Measurements from ENCODE around the gene RAB29. TPM values are rescaled to one million over a fixed set of nuclear protein-coding genes. Genes with fewer than 3 reads are reported as not detected.

Gene RAB29
- total RNA-seq, 1 donor: 21.1 TPM

GRCh38 chr1:205804605-205805004, 29.3 kb upstream of the RAB29 start:
- H3K27me3 ChIP-seq (ENCODE audit: insufficient read depth, low read length): no peaks in the 10 kb centered on the region
- no peak overlapping the region for H3K4me3 ChIP-seq (ENCODE audit: low read length)
- H3K4me1 ChIP-seq (ENCODE audit: insufficient read depth, low read length): peaks cover 29% of the 10 kb centered on the region
- no peaks in the 10 kb centered on the region for H3K9me3 ChIP-seq (ENCODE audit: low read depth, low read length)

- Histone ChIP-seq H3K27me3 (ENCODE audit: insufficient read depth, low read length) (no peaks in the 10 kb centered on the region), H3K9me3 (ENCODE audit: low read depth, low read length) (no peaks in the 10 kb centered on the region), H3K4me3 (ENCODE audit: low read length) (no peak overlapping the region), H3K4me1 (ENCODE audit: insufficient read depth, low read length) (peaks cover 24% of the 10 kb centered on the region)
Observed at GRCh38 chr1:205803986-205804385, 28.7 kb upstream of the RAB29 start.

GRCh38 chr1:205802060-205802459, 26.8 kb upstream of the RAB29 start:
- Histone ChIP-seq H3K27me3 (ENCODE audit: insufficient read depth, low read length) (no peaks in the 10 kb centered on the region), H3K4me3 (ENCODE audit: low read length) (no peak overlapping the region), H3K4me1 (ENCODE audit: insufficient read depth, low read length) (peaks cover 22% of the 10 kb centered on the region), H3K9me3 (ENCODE audit: low read depth, low read length) (no peaks in the 10 kb centered on the region)

GRCh38 chr1:205800981-205801703, 25.9 kb upstream of the RAB29 start:
- H3K4me1 ChIP-seq (ENCODE audit: insufficient read depth, low read length): peaks cover 13% of the 10 kb centered on the region

GRCh38 chr1:205800427-205800826, 25.1 kb upstream of the RAB29 start:
- H3K9me3 ChIP-seq (ENCODE audit: low read depth, low read length): no peaks in the 10 kb centered on the region
- H3K27me3 ChIP-seq (ENCODE audit: insufficient read depth, low read length): no peaks in the 10 kb centered on the region
- peaks cover 6% of the 10 kb centered on the region for H3K4me1 ChIP-seq (ENCODE audit: insufficient read depth, low read length)
- H3K4me3 ChIP-seq (ENCODE audit: low read length): no peak overlapping the region

More at GRCh38 chr1:205800981-205801703, 25.9 kb upstream of the RAB29 start:
- Histone ChIP-seq H3K4me3 (ENCODE audit: low read length) (no peak overlapping the region), H3K9me3 (ENCODE audit: low read depth, low read length) (no peaks in the 10 kb centered on the region), H3K27me3 (ENCODE audit: insufficient read depth, low read length) (no peaks in the 10 kb centered on the region)

GRCh38 chr1:205798577-205798976, 23.3 kb upstream of the RAB29 start:
- Histone ChIP-seq H3K4me1 (ENCODE audit: insufficient read depth, low read length) (peaks cover 7% of the 10 kb centered on the region), H3K9me3 (ENCODE audit: low read depth, low read length) (no peaks in the 10 kb centered on the region), H3K27me3 (ENCODE audit: insufficient read depth, low read length) (no peaks in the 10 kb centered on the region), H3K4me3 (ENCODE audit: low read length) (no peak overlapping the region)

GRCh38 chr1:205797168-205797567, 21.9 kb upstream of the RAB29 start:
- H3K4me1 ChIP-seq (ENCODE audit: insufficient read depth, low read length): peaks cover 7% of the 10 kb centered on the region
- H3K9me3 ChIP-seq (ENCODE audit: low read depth, low read length): no peaks in the 10 kb centered on the region
- no peaks in the 10 kb centered on the region for H3K27me3 ChIP-seq (ENCODE audit: insufficient read depth, low read length)
- no peak overlapping the region for H3K4me3 ChIP-seq (ENCODE audit: low read length)

GRCh38 chr1:205794011-205794730, 18.9 kb upstream of the RAB29 start:
- Histone ChIP-seq H3K4me1 (ENCODE audit: insufficient read depth, low read length) (peaks cover 7% of the 10 kb centered on the region), H3K27me3 (ENCODE audit: insufficient read depth, low read length) (no peaks in the 10 kb centered on the region), H3K4me3 (ENCODE audit: low read length) (no peak overlapping the region), H3K9me3 (ENCODE audit: low read depth, low read length) (no peaks in the 10 kb centered on the region)

GRCh38 chr1:205792961-205793673, 17.8 kb upstream of the RAB29 start:
- Histone ChIP-seq H3K4me1 (ENCODE audit: insufficient read depth, low read length) (peaks cover 7% of the 10 kb centered on the region), H3K27me3 (ENCODE audit: insufficient read depth, low read length) (no peaks in the 10 kb centered on the region)

GRCh38 chr1:205792481-205792881, 17.2 kb upstream of the RAB29 start:
- H3K27me3 ChIP-seq (ENCODE audit: insufficient read depth, low read length): no peaks in the 10 kb centered on the region
- no peak overlapping the region for H3K4me3 ChIP-seq (ENCODE audit: low read length)
- peaks cover 7% of the 10 kb centered on the region for H3K4me1 ChIP-seq (ENCODE audit: insufficient read depth, low read length)
- H3K9me3 ChIP-seq (ENCODE audit: low read depth, low read length): no peaks in the 10 kb centered on the region

More at GRCh38 chr1:205792961-205793673, 17.8 kb upstream of the RAB29 start:
- Histone ChIP-seq H3K9me3 (ENCODE audit: low read depth, low read length) (no peaks in the 10 kb centered on the region), H3K4me3 (ENCODE audit: low read length) (no peak overlapping the region)

GRCh38 chr1:205791568-205792180, 16.4 kb upstream of the RAB29 start:
- H3K4me3 ChIP-seq (ENCODE audit: low read length): no peak overlapping the region
- peaks cover 7% of the 10 kb centered on the region for H3K4me1 ChIP-seq (ENCODE audit: insufficient read depth, low read length)
- H3K9me3 ChIP-seq (ENCODE audit: low read depth, low read length): no peaks in the 10 kb centered on the region
- H3K27me3 ChIP-seq (ENCODE audit: insufficient read depth, low read length): no peaks in the 10 kb centered on the region

- Histone ChIP-seq H3K27me3 (ENCODE audit: insufficient read depth, low read length) (no peaks in the 10 kb centered on the region), H3K4me1 (ENCODE audit: insufficient read depth, low read length) (peaks cover 5% of the 10 kb centered on the region)
Observed at GRCh38 chr1:205787287-205787916, 12.1 kb upstream of the RAB29 start.

GRCh38 chr1:205786601-205787000, 11.3 kb upstream of the RAB29 start:
- peaks cover 5% of the 10 kb centered on the region for H3K4me1 ChIP-seq (ENCODE audit: insufficient read depth, low read length)
- no peaks in the 10 kb centered on the region for H3K27me3 ChIP-seq (ENCODE audit: insufficient read depth, low read length)
- H3K4me3 ChIP-seq (ENCODE audit: low read length): no peak overlapping the region
- no peaks in the 10 kb centered on the region for H3K9me3 ChIP-seq (ENCODE audit: low read depth, low read length)

More at GRCh38 chr1:205787287-205787916, 12.1 kb upstream of the RAB29 start:
- H3K4me3 ChIP-seq (ENCODE audit: low read length): no peak overlapping the region
- no peaks in the 10 kb centered on the region for H3K9me3 ChIP-seq (ENCODE audit: low read depth, low read length)

- peaks cover 5% of the 10 kb centered on the region for H3K4me1 ChIP-seq (ENCODE audit: insufficient read depth, low read length)
- no peak overlapping the region for H3K4me3 ChIP-seq (ENCODE audit: low read length)
Observed at GRCh38 chr1:205785446-205785845, 10.2 kb upstream of the RAB29 start.

More at GRCh38 chr1:205785446-205785845, 10.2 kb upstream of the RAB29 start:
- H3K27me3 ChIP-seq (ENCODE audit: insufficient read depth, low read length): no peaks in the 10 kb centered on the region
- no peaks in the 10 kb centered on the region for H3K9me3 ChIP-seq (ENCODE audit: low read depth, low read length)

Measured in mononuclear cell (primary cell).